Activated CD8-positive, alpha-beta T cell treated with anti-CD3 and anti-CD28 coated beads for 36 hours (primary cell): ENCODE measurements around the gene PRKAR1A. TPM values are rescaled to one million over a fixed set of nuclear protein-coding genes. Genes with fewer than 3 reads are reported as not detected.

ENCODE experiments used
- ATAC-seq: fragments of 200-7000 bp; cut with Tn5 transposase; one replicate; pipeline ENCODE4 v1.10.0; 2021; ENCODE audit warnings: mild to moderate bottlenecking, moderate library complexity
- CTCF ChIA-PET: fragments of 350-600 bp; sonication (Branson Sonifier 250); formaldehyde crosslinking; loops from one replicate; lab custom pipeline; 2021; ENCODE audit warnings: antibody characterized with exemption; lab: Charles Lee
- POLR2A ChIA-PET: fragments of 350-600 bp; sonication (Branson Sonifier 250); formaldehyde crosslinking; loops from one replicate; lab custom pipeline; 2021; ENCODE audit warnings: antibody characterized with exemption; lab: Charles Lee
- DNase-seq: peaks from one replicate; pipeline ENCODE4 v3.0.0-alpha.2; 2020
- H3K27ac Mint-ChIP-seq: one replicate; pipeline ENCODE4 v1.8.0; 2021; ENCODE audit warnings: mild to moderate bottlenecking, mixed read lengths
- H3K27me3 Mint-ChIP-seq: one replicate; pipeline ENCODE4 v1.8.0; 2021; ENCODE audit warnings: mixed read lengths
- H3K36me3 Mint-ChIP-seq: one replicate; pipeline ENCODE4 v1.8.0; 2021; ENCODE audit warnings: low read depth, mixed read lengths
- H3K4me1 Mint-ChIP-seq: one replicate; pipeline ENCODE4 v1.8.0; 2021; ENCODE audit warnings: low read depth, mixed read lengths
- H3K4me3 Mint-ChIP-seq: one replicate; pipeline ENCODE4 v1.8.0; 2021; ENCODE audit warnings: mild to moderate bottlenecking, moderate library complexity, mixed read lengths
- H3K9me3 Mint-ChIP-seq: one replicate; pipeline ENCODE4 v1.8.0; 2021; ENCODE audit warnings: mixed read lengths
- CTCF ChIP-seq: fragments of 200-600 bp; IDR thresholded peaks from one replicate; pipeline ENCODE4 v1.8.0; 2022; ENCODE audit warnings: antibody characterized with exemption, mild to moderate bottlenecking
- intact Hi-C: fragments of 100-400 bp; cut with micrococcal nuclease; formaldehyde crosslinking; loops from one replicate; pipeline ENCODE4 v1.10.0; 2022
- total RNA-seq, 2 experiments: library from RNA; stranded (reverse); gene quantifications; one replicate each; pipeline ENCODE4 v1.2.3, GENCODE V29; 2021

The PRKAR1A gene
- total RNA-seq, 2 experiments from 2014 or later = 157 to 168 TPM

DNA sequence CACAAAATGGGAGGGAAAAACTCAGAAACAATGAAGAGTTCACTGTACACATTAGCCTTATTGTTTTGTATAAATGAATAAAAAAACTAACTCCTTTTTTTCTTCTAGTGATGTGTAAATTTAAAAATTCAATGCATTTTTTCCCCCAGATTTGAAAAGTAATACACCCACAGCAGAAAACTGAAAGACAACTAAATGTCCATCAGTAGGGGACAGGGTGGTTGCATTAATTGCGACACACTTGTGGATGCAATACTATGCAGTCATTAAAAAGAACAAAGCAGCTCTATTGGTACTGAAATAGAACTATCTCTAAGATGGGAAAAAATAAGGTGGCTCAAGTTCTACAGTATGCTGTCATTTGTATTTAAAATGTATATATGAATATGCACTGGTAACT lies 41.3 kb upstream of the PRKAR1A start:
- no peak for DNase-seq
- POLR2A ChIA-PET = interaction anchor here (0.6 to 0.7 kb wide), 2 partner anchors 9 to 35 kb away, joined by 3 read pairs; no protein-coding TSS in a partner anchor
- Mint-ChIP-seq H3K27ac (no peak overlapping the region), H3K27me3 (peaks cover 2% of the 10 kb centered on the region), H3K4me1 (peaks cover 1% of the 10 kb centered on the region), H3K4me3 (no peak overlapping the region), H3K9me3 (no peaks in the 10 kb centered on the region), H3K36me3 (no peaks in the 10 kb centered on the region)
- intact Hi-C loops = no loop called here
- no peak for ATAC-seq
- CTCF ChIA-PET = no interaction called here
- no peak for TF ChIP-seq CTCF

DNA sequence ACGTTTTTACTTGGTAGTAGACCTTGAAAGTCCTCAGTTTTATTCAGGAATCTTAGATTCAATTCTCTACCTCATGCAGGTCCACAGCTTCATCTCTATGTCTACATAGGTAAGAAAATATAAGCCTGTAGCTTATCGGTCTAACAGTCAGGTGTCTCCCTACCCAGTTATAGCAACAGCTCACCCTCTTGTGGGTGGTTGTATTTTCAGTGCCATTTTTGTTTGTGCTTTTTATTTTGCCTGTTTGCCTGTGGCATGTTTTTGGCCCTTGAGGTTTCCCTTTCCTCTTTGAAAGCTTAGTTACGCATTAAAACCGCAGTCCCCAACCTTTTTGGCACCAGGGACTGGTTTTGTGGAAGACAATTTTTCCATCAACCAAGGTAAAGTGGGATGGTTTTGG lies 31.3 kb upstream of the PRKAR1A start:
- H3K4me3 Mint-ChIP-seq = no peak overlapping the region
- H3K4me1 Mint-ChIP-seq = no peaks in the 10 kb centered on the region
- no peak overlapping the region for H3K27ac Mint-ChIP-seq
- TF ChIP-seq CTCF = no peak
- ATAC-seq (no peak), DNase-seq (no peak)
- no peaks in the 10 kb centered on the region for H3K36me3 Mint-ChIP-seq
- POLR2A ChIA-PET = interaction anchor here (0.6 kb wide), 1 partner anchor 1165 kb away, joined by 3 read pairs; no protein-coding TSS in a partner anchor
- peaks cover 8% of the 10 kb centered on the region for H3K9me3 Mint-ChIP-seq
- CTCF ChIA-PET = interaction anchor here (1.6 to 2.5 kb wide), 2 partner anchors 15 to 40 kb away, joined by 3 to 12 read pairs; no protein-coding TSS in a partner anchor
- intact Hi-C loops = no loop called here
- peaks cover 9% of the 10 kb centered on the region for H3K27me3 Mint-ChIP-seq

GRCh38 chr17:68482576-68483041 lies 29.6 kb upstream of the PRKAR1A start:
- peaks cover 10% of the 10 kb centered on the region for H3K27me3 Mint-ChIP-seq
- ATAC-seq = no peak
- peaks cover 8% of the 10 kb centered on the region for H3K9me3 Mint-ChIP-seq

DNA sequence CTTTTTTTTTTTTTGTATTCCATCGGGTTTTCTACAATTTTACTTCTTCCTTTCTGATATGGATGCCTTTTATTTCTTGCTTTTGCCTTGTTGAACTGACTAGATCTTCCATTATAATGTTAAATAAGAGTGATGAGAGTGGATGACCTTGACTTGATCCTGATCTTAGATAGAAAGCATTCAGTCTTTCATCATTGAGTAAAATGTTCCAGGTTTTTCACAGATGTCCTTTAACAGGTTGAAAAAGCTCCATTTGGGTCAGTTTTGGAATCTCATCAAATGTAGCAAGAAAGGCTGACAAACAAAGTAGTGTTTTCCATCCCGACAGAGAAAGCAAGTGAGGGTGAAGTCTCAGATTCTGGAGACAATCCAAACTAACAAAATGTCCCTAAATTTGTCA lies 27.8 kb upstream of the PRKAR1A start:
- peaks cover 14% of the 10 kb centered on the region for H3K4me1 Mint-ChIP-seq
- no peaks in the 10 kb centered on the region for H3K36me3 Mint-ChIP-seq
- DNase-seq = no peak
- ATAC-seq = no peak
- H3K27ac Mint-ChIP-seq = no peak overlapping the region
- H3K27me3 Mint-ChIP-seq = peaks cover 10% of the 10 kb centered on the region
- H3K9me3 Mint-ChIP-seq = peaks cover 5% of the 10 kb centered on the region
- ChIA-PET POLR2A (no interaction called here), CTCF (interaction anchor here (2.0 kb wide), 1 partner anchor 19 kb away, joined by 5 read pairs; no protein-coding TSS in a partner anchor)
- no peak for TF ChIP-seq CTCF
- no peak overlapping the region for H3K4me3 Mint-ChIP-seq
- intact Hi-C loops = no loop called here

More at GRCh38 chr17:68482576-68483041, 29.6 kb upstream of the PRKAR1A start:
- POLR2A ChIA-PET = no interaction called here
- CTCF ChIA-PET = interaction anchor here (1.0 to 2.5 kb wide), 3 partner anchors 13 to 41 kb away, joined by 3 to 12 read pairs (median 3); no protein-coding TSS in a partner anchor
- Mint-ChIP-seq H3K36me3 (no peaks in the 10 kb centered on the region), H3K4me1 (peaks cover 7% of the 10 kb centered on the region), H3K4me3 (no peak overlapping the region), H3K27ac (no peak overlapping the region)
- no peak for TF ChIP-seq CTCF
- intact Hi-C loops = no loop called here
- no peak for DNase-seq

- TF ChIP-seq CTCF = no peak
- no peak for ATAC-seq
- intact Hi-C loops = no loop called here
- Mint-ChIP-seq H3K27ac (no peak overlapping the region), H3K4me1 (peaks cover 14% of the 10 kb centered on the region), H3K36me3 (no peaks in the 10 kb centered on the region), H3K9me3 (no peaks in the 10 kb centered on the region), H3K27me3 (peaks cover 5% of the 10 kb centered on the region), H3K4me3 (no peak overlapping the region)
- no peak for DNase-seq
- ChIA-PET CTCF (interaction anchor here (1.2 kb wide), 1 partner anchor 23 kb away, joined by 3 read pairs; no protein-coding TSS in a partner anchor), POLR2A (interaction anchor here (1.8 kb wide), 1 partner anchor 19 kb away, joined by 4 read pairs; no protein-coding TSS in a partner anchor)
Measured at GRCh38 chr17:68489919-68490318, 22.3 kb upstream of the PRKAR1A start.
